ENCODE data around the gene RTF1.

DNA sequence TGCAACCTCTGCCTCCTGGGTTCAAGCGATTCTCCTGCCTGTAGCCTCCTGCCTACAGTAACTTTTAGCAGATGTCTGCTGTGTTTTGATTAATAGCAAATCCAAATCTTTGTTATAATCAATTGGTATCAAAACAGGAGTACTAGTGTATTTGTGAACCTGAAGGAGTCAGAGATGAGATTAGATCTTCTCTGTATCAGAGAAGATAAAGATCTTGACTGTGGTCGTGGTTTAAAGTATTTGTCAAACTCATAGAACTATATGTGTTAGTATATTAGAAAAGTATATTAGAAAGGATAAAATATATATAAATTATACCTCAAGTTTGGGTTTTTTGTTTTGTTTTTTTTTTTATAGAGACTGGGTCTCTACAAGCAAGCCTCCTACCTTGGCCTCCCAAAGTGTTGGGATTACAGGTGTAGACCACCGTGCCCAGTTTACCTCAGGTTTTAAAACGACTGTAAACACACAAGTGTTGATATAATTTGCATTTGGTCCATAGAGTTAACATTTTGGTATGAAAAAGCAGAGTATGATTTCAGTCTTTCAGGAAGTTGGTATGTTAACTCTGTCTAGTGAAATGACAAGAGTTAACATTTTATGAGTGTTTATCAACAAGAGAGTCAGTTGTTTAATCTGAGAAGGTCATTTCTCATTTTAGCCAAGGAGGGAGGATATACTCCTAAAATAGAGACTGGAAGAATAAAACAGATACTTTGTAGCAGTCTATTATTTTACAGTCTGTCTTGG, 18.3 kb downstream of the RTF1 start:
- TF ChIP-seq, protein P1, sequence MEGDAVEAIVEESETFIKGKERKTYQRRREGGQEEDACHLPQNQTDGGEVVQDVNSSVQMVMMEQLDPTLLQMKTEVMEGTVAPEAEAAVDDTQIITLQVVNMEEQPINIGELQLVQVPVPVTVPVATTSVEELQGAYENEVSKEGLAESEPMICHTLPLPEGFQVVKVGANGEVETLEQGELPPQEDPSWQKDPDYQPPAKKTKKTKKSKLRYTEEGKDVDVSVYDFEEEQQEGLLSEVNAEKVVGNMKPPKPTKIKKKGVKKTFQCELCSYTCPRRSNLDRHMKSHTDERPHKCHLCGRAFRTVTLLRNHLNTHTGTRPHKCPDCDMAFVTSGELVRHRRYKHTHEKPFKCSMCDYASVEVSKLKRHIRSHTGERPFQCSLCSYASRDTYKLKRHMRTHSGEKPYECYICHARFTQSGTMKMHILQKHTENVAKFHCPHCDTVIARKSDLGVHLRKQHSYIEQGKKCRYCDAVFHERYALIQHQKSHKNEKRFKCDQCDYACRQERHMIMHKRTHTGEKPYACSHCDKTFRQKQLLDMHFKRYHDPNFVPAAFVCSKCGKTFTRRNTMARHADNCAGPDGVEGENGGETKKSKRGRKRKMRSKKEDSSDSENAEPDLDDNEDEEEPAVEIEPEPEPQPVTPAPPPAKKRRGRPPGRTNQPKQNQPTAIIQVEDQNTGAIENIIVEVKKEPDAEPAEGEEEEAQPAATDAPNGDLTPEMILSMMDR (conservative IDR thresholded peaks at IDR 0.05; ENCODE audit: low read depth, low read length) = no peak
- no peak for TF ChIP-seq EZH2 (IDR thresholded peaks at IDR 0.05; ENCODE audit: borderline replicate concordance, low read depth, low read length, poor library complexity, severe bottlenecking)

Measured in A673 (cell line).